ENCODE data around the gene DDX46. TPM values are rescaled to one million over a fixed set of nuclear protein-coding genes. Genes with fewer than 3 reads are reported as not detected.
"Not testable (repeated sequence)": the region's sequence is repeated elsewhere in the genome, so short reads cannot be mapped to it uniquely, and the experiment has no call there.

Gene DDX46
- total RNA-seq, 1 donor from 2014 or later = 16.3 TPM

DNA sequence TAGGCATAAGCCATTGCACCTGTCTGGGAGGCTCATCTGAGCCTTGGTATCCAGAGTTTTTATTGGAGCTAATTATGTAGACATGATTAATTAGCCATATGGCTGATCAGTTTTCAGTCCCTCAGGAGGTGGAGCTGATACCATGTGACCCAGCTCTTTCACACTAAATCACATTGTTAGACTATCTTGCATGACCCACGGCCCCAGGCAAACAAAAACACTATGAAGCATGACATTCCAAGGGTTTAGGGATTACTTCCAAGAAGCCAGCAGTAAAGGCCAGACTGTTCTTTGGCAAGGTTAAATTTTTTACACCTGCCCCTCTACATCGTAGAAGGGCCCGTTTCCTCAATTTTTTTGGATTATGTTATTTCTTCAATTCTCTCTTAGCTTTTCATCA is 82.2 kb downstream of the DDX46 start:
- no peak for DNase-seq (ENCODE audit: low read depth in 2 of 2)

DNA sequence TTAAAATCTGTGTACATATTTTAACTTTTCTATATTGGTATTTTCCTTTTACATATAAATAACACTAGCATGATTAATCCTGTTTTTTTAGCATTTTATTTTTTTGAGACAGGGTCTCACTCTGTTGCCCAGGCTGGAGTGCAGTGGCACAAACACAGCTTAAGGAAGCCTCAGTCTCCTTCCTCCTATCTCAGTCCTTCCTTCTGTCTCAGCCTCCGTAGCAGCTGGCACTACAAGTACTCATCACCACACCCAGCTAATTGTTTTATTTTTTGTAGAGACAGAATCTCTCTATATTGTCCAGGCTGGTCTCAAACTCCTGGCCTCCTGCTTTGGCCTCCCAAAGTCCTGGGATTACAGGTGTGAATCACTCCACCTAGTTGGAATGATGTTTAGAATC is 85.7 kb downstream of the DDX46 start:
- no peak for DNase-seq (ENCODE audit: low read depth in 2 of 2)

DNA sequence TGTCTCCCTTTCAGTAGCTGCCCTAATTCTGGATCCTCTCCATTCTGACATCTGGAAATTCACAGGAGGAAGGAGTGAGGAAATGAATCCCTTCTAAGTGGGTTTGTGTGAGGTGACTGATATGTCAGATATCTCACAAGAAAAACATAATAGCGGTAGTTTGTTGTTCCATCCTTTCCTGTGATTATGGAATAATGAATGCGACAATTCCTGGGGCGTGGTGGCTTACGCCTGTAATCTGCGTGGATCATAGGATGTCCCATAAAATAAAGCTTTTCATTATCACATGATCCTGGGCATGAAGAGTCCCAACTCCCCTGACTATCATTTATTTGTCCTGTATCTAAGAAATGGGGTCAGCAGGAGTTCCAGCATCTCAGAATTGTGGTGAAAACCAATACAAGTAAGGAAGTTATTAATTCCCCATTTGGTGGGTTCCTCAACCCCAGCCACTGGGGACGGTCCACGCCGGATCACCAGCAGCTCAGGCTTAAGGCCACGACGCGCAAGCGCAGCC is 86.8 kb downstream of the DDX46 start:
- DNase-seq (ENCODE audit: low read depth in 2 of 2) = peak; percentile 66 to 83

DNA sequence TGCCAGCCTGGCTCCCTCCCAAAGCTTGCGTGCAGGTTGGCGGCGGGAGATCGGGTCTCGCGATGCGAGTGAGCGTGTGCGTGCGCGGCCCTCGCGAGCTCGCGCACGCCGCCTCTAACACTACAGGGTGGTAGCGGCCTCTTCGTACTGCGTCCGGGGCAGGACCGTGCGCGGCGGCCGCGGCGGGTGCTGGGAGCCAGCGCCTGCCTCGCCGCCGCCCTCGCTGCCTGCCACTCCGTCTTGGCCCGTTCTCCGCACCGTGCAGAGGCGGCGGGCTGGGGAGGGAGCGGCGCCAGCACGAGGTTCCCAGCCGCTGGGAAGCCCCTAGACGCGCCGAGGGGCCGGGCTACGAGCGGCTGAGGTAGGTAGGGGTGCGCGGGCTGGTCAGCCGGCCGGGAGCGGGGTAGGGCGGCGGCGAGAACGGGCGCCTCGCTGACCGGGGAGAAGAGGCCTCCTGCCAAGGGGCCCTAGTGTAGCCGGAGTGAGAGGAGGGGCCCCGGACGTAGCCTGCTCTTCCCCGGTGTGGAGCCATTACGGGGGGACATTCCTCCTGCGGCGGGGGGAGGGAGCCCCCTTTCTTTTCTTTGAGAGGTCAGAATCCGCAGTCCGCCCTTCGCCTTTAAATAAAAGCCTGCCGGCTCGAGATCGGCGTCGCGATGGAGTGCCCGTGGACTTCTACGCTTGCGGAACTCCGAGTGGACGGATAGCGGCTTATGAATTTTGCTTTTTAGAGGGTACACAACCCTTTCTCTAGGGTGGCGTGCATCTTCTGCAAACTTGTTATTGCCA is 87.5 kb downstream of the DDX46 start, which contains the start of gene C5orf24:
Gene C5orf24, plus strand, starts transcription at position 117 of the 789 bp plus-strand sequence. CDS start 8,933 bp downstream, outside the sequence.
- peak; percentile 95 to 97 for DNase-seq (ENCODE audit: low read depth in 2 of 2)

DNA sequence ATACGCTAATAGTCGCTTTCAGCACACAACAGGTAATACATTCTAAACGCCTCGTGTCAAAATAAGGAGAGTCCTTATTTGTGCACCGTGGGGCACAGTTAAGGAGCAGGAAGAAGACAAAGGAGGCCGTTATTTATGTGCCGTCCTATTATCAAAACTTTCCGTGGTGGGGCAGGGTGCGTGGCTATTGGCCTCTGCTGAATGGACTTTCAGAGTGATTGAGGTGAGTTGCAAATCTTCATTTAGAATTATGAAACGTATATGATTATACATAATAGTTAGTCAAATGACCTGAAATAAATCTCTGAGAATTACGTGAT is 88.0 kb downstream of the DDX46 start:
- DNase-seq (ENCODE audit: low read depth in 2 of 2) = peak in 1 of 2 donors; percentile 45

DNA sequence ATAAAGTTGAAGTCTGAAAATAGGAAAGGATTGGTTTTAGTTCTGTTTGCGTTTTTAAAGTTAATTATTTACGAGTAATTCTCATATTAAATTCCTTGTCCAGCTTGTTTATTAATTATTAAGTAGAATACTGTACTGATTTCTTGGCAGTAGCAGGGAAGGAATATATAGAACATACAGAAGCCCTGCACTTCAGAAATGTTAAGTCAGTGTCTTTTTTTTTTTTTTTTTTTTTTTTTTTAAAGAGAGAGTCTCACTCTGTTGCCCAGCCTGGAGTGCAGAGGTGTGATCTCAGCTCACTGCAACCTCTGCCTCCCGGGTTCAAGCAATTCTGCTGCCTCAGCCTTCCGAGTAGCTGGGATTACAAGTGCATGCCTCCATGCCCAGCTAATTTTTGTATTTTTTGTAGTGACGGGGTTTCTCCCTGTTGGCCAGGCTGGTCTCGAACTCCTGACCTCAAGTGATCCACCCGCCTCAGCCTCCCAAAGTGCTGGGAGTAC is 90.9 kb downstream of the DDX46 start:
- DNase-seq (ENCODE audit: low read depth in 2 of 2) = not testable (repeated sequence)

DNA sequence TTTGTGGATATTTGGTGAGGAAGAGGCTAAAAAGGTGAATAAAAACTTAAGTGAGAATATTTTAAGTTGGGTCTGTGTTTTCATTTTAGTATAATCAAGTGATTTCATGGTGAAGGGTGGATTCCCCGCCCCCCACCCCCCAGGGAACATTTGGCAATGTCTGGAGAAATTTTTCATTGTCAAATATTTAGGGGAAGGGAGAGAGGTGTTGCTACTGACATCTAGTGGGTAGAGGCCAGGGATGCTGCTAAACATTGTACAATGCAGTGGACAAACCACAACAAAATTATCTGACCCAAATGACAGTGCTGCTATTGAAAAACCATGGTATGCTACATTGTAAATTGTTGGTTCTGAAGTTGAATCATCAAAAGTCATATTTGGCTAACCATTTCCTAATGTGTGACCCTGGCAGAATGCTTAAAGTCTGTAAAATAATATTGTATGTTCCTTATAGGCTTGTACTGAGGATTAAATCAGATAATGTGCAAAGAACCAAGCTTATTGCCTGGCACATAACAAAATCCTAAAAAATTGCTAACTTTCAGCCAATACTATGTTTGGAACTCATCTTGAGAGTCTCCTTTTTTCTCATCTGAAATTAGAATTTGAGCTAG is 92.8 kb downstream of the DDX46 start:
- DNase-seq (ENCODE audit: low read depth in 2 of 2) = peak in 1 of 2 donors; percentile 26

DNA sequence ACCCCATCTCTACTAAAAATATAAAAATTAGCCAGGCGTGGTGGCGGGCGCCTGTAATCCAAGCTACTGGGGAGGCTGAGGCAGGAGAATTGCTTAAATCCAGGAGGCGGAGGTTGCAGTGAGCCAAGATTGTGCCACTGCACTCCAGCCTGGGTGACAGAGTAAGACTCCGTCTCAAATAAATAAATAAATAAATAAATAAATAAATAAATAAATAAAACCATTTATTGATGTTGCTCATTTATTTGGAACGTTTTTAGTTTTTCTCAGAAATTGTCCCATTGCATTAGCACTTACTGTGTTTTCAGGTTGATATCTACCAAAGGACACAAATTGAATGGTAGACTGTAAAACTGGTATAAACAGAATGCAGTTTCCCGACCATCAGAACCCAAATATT is 97.9 kb downstream of the DDX46 start:
- not testable (repeated sequence) for DNase-seq (ENCODE audit: low read depth in 2 of 2)

DNA sequence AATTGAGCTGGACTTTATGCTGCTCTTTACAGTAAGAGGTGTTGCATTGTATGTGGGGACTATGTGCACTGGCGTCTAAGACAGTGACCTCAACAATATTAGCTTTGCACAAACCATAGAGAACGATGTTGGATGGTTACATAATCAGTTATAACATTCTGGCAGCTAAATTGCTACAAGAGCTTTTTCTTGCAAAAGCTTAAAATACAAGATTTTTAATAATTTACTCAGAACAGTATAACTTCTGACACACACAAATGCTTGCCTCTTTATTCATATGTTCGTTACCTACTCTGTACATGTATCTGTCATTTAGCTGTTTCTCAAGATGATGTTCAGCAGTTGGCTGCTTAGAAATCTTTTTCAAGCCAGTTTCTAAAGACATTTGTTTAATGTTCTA is 98.8 kb downstream of the DDX46 start:
- no peak for DNase-seq (ENCODE audit: low read depth in 2 of 2)

DNA sequence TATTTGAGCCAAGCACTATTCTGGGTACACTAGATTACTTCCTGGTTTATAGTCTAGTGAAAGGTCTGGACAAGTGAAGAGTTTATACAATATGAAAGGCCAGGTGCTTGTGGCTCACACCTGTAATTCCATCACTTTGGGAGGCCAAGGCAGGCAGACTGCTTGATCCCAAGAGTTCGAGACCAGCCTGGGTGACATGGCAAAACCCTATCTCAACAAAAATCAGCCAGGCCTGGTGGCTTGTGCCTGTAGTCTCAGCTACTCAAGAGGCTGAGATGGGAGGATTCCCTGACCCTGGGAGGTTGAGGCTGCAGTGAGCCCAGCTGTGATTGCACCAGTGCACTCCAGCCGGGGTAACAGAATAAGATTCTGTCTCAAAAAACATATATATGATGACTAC is 106.1 kb downstream of the DDX46 start:
- no peak for DNase-seq (ENCODE audit: low read depth in 2 of 2)

DNA sequence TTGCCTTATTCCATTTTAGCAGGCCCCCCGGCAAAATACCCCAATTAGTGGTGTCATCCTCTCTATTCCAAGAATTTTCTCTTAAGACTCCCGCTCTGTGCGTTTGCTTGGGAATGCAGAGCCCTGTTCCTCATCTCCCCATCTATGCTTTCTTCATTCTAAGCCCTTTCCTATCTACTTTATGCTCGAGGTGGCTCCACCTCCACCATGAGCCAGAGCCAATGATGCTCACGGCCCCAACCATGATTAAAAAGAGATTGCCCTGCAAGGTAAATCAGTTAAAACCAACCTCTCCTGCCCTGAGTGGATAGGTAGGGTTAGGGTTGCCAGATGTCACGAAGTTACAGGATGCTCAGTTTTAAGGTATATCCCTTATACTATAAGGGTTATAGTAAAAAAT is 114.9 kb downstream of the DDX46 start:
- no peak for DNase-seq (ENCODE audit: low read depth in 2 of 2)

DNA sequence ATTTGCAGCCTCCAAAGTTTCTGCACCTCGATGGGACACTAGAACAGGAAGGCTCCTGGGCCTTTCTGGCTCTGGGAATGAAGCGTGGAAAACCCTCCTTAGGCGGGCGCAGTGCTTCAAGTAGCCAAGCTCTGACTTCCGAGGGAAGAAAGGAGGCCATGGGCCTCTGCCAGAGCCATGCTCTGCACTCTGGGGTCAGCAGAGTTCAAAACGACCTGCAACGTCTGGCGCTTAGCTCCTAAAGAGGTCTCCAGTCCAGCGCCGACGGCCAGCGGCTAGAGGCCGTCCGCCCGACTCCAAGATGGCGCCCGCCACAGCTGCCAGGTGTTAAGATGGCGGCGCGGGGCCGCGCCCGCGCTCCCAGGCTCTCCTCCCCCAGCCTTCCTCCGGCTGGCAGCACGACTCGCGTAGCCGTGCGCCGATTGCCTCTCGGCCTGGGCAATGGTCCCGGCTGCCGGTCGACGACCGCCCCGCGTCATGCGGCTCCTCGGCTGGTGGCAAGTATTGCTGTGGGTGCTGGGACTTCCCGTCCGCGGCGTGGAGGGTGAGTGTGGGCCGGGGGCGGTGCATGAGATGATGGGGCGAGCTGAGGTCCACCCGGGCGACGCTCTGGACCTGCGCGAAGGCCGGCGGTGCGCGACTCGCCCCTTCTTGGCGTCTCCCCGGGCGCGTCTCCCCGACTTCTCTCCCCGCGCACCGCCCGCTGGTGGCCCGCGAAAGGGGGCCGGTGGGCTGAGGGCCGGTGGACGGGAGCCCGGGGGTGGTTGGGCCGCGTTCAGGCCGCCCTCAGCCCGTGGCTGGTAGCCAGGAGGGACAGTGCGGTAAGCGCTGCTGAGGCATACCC is 115.6 kb downstream of the DDX46 start, which contains the start of gene TXNDC15:
Gene TXNDC15, plus strand, starts transcription at position 385 of the 844 bp plus-strand sequence. Its CDS starts 57 bp downstream, at position 442.
- DNase-seq (ENCODE audit: low read depth in 2 of 2) = peak; percentile 70 to 89

DNA sequence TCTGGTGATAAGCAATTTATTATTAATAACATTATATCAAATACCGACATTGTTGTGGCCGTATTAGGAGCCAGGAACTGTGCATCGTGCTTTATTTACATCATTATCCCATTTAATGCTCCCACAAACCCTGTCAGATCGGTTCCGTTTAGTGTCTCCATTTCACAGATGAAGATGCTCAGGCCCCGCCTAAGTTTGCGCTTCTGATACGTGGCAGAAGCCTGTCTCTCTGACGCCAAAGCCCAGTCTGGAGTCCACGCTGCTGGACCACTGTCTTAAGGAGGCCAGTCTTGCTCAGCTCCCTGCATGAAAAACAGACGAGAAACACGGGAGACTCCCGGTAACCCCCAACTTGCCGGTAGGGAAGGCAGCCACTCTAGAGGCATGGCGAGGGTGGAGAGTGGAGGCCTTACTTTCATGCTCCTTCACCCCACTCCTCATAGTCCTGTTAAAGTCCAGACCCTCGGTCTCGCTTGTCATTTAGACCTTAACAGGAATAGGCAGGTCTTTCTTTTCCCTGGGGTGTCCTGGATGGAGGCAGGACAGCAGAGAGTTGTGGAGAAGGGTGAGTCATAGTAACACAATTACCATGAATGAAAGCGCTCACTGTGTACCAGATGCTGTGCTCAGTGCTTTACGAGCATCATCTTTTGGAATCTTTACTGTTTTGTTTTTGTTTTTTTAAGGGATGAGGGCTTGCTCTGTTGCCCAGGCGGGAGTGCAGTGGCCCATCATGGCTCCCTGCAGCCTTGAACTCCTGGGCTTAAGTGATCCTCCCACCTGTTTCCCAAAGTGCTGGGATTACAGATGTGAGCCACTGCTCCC is 116.5 kb downstream of the DDX46 start:
- DNase-seq (ENCODE audit: low read depth in 2 of 2) = peak in 1 of 2 donors; percentile 86

DNA sequence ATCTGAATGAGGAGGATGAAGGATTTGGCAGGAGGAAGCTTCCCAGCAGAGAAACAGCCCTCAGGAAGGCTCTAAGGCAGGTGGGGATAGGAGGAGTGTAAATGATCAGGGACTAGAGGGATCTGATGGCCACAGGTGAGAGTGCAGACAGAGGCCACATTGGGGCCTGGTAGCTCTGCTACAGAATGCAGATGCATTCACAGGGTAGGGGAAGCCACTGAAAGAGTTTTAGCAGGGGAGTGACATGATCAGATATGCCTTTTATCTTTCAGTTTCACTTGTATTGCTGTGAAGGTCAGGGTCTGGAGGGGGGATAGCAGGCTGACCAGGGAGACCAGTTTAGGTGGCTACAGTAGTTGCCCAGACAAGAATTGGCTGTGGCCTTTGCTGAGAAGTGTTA is 118.6 kb downstream of the DDX46 start:
- no peak for DNase-seq (ENCODE audit: low read depth in 2 of 2)

DNA sequence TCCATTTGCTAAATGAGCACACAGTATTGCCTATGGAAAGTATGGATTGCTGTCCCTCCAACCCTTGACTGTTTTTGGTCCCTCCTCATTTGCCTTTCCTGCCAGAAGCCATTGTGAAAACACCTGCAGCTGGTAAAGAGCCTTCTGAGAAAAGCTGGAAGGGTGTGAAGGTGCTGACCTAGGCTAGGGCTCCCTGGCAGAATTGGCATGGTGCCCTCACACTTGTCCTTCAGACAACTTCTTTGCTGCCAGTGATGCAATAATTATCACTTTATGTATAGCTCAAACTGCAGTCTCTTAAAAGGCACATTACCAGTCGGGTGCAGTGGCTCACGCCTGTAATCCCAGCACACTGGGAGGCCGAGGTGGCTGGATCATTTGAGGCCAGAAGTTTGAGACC is 119.8 kb downstream of the DDX46 start:
- no peak for DNase-seq (ENCODE audit: low read depth in 2 of 2)

DNA sequence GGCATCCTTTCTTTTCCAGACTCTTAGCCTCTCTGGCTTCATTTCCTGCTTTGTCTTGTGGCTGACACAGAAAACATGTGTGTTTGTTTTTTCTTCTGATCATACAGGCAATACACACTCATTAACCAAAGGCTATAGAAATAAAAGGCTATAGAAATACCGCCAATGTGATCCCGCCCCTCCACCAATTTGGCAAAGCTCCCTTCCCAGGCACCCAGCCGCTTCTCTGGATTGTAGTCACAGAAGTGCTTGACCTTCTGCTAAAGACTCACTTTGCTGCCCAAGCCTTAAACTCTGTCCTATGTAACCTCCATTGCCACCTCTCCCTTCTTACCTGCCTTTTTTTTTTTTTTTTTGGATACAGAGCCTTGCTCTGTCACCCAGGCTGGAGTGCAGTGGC is 120.9 kb downstream of the DDX46 start:
- no peak for DNase-seq (ENCODE audit: low read depth in 2 of 2)

Other genes starting within 250 kb of the DDX46 start
- gene JADE2, start 233.1 kb upstream of the DDX46 start, total RNA-seq = 12.5 and 17.3 TPM in 2 replicates
- gene SAR1B, start 126.0 kb upstream of the DDX46 start, total RNA-seq = 20.7 and 26.3 TPM in 2 replicates
- gene SEC24A, start 110.0 kb upstream of the DDX46 start, total RNA-seq = 13.5 and 18.5 TPM in 2 replicates
- gene CAMLG, start 20.2 kb upstream of the DDX46 start, total RNA-seq = 30.7 and 30.9 TPM in 2 replicates
- 36.8 and 43.1 TPM in 2 replicates for gene C5orf24, start 87.2 kb downstream of the DDX46 start, total RNA-seq
- 61.9 and 114 TPM in 2 replicates for gene TXNDC15, start 115.6 kb downstream of the DDX46 start, total RNA-seq
- gene PCBD2, start 146.4 kb downstream of the DDX46 start, total RNA-seq = 4.2 and 4.7 TPM in 2 replicates
- under 0.01 and 0.13 TPM in 2 replicates for gene CATSPER3, start 209.1 kb downstream of the DDX46 start, total RNA-seq